Measurements from ENCODE around the gene MACROH2A1. TPM values are rescaled to one million over a fixed set of nuclear protein-coding genes. Genes with fewer than 3 reads are reported as not detected.

The MACROH2A1 gene
- total and polyA plus RNA-seq, 5 experiments from 2014 or later, result 96.3 to 121 (median 101) TPM

GRCh38 chr5:135349451-135349850 is 49.6 kb downstream of the MACROH2A1 start:
- DNase-seq (no peak), ATAC-seq (no peak)
- Mint-ChIP-seq H3K36me3 (peaks cover 0 to 70% (median 11%) of the 10 kb centered on the region in 3 donors), H3K27ac (no peak overlapping the region), H3K27me3 (no peaks in the 10 kb centered on the region), H3K9me3 (no peaks in the 10 kb centered on the region), H3K4me1 (peaks cover 0 to 11% (median 4%) of the 10 kb centered on the region in 4 donors), H3K4me3 (no peak overlapping the region)
- POLR2A ChIA-PET, result no interaction called here

GRCh38 chr5:135348918-135349317 is 50.1 kb downstream of the MACROH2A1 start:
- ATAC-seq, result no peak
- DNase-seq, result no peak
- H3K4me3 Mint-ChIP-seq, result no peak overlapping the region
- H3K9me3 Mint-ChIP-seq, result no peaks in the 10 kb centered on the region
- H3K27ac Mint-ChIP-seq, result no peak overlapping the region
- H3K27me3 Mint-ChIP-seq, result no peaks in the 10 kb centered on the region
- POLR2A ChIA-PET, result no interaction called here
- peaks cover 0 to 70% (median 9%) of the 10 kb centered on the region in 3 donors for H3K36me3 Mint-ChIP-seq
- peaks cover 0 to 11% (median 2%) of the 10 kb centered on the region in 4 donors for H3K4me1 Mint-ChIP-seq

GRCh38 chr5:135347392-135347791 is 51.6 kb downstream of the MACROH2A1 start:
- Mint-ChIP-seq H3K4me3 (no peak overlapping the region), H3K27me3 (no peaks in the 10 kb centered on the region), H3K36me3 (peaks cover 0 to 75% (median 20%) of the 10 kb centered on the region in 3 donors), H3K27ac (no peak overlapping the region), H3K9me3 (no peaks in the 10 kb centered on the region), H3K4me1 (peaks cover 0 to 11% (median 1%) of the 10 kb centered on the region in 4 donors)
- DNase-seq, result no peak
- no peak for ATAC-seq
- POLR2A ChIA-PET, result no interaction called here

GRCh38 chr5:135345956-135346731 is 52.9 kb downstream of the MACROH2A1 start:
- no peak for DNase-seq
- POLR2A ChIA-PET, result no interaction called here
- no peak for ATAC-seq
- Mint-ChIP-seq H3K9me3 (no peaks in the 10 kb centered on the region), H3K36me3 (peaks cover 0 to 76% (median 21%) of the 10 kb centered on the region in 3 donors), H3K27me3 (no peaks in the 10 kb centered on the region), H3K27ac (peak overlapping the region in 6 of 10 donors; percentile 3 to 72 (median 40)), H3K4me3 (peak overlapping the region in 1 of 10 donors; percentile 9), H3K4me1 (peaks cover 0 to 11% (median 1%) of the 10 kb centered on the region in 4 donors)

- DNase-seq, result no peak
- Mint-ChIP-seq H3K27ac (peak overlapping the region in 4 of 10 donors; percentile 11 to 66 (median 39)), H3K27me3 (no peaks in the 10 kb centered on the region), H3K4me1 (peaks cover 0 to 11% (median 0%) of the 10 kb centered on the region in 4 donors), H3K9me3 (no peaks in the 10 kb centered on the region), H3K4me3 (no peak overlapping the region), H3K36me3 (peaks cover 0 to 78% (median 17%) of the 10 kb centered on the region in 3 donors)
- POLR2A ChIA-PET, result no interaction called here
- no peak for ATAC-seq
Observed at GRCh38 chr5:135344349-135344748, 54.7 kb downstream of the MACROH2A1 start.

- no peaks in the 10 kb centered on the region for H3K27me3 Mint-ChIP-seq
- ATAC-seq (no peak), DNase-seq (no peak)
- peaks cover 0 to 80% (median 15%) of the 10 kb centered on the region in 3 donors for H3K36me3 Mint-ChIP-seq
- no peaks in the 10 kb centered on the region for H3K9me3 Mint-ChIP-seq
- H3K4me1 Mint-ChIP-seq, result peaks cover 0 to 11% (median 0%) of the 10 kb centered on the region in 4 donors
- POLR2A ChIA-PET, result interaction anchor here (0.6 kb wide), 1 partner anchor 40 kb away, joined by 5 read pairs; no protein-coding TSS in a partner anchor
- H3K27ac Mint-ChIP-seq, result peak overlapping the region in 2 of 10 donors; percentile 15 to 25
- H3K4me3 Mint-ChIP-seq, result no peak overlapping the region
Observed at GRCh38 chr5:135343413-135343812, 55.6 kb downstream of the MACROH2A1 start.

- no peak overlapping the region for H3K4me3 Mint-ChIP-seq
- no peaks in the 10 kb centered on the region for H3K27me3 Mint-ChIP-seq
- H3K27ac Mint-ChIP-seq, result peak overlapping the region in 1 of 10 donors; percentile 23
- POLR2A ChIA-PET, result no interaction called here
- DNase-seq (no peak), ATAC-seq (no peak)
- peaks cover 0 to 85% (median 19%) of the 10 kb centered on the region in 3 donors for H3K36me3 Mint-ChIP-seq
- peaks cover 0 to 11% (median 0%) of the 10 kb centered on the region in 4 donors for H3K4me1 Mint-ChIP-seq
- H3K9me3 Mint-ChIP-seq, result no peaks in the 10 kb centered on the region
Observed at GRCh38 chr5:135342551-135342875, 56.5 kb downstream of the MACROH2A1 start.

- POLR2A ChIA-PET, result no interaction called here
- no peak for ATAC-seq
- Mint-ChIP-seq H3K27me3 (no peaks in the 10 kb centered on the region), H3K4me1 (peaks cover 0 to 9% (median 0%) of the 10 kb centered on the region in 4 donors), H3K4me3 (no peak overlapping the region), H3K27ac (peak overlapping the region in 1 of 10 donors; percentile 31), H3K9me3 (no peaks in the 10 kb centered on the region), H3K36me3 (peaks cover 0 to 87% (median 21%) of the 10 kb centered on the region in 3 donors)
- no peak for DNase-seq
Observed at GRCh38 chr5:135341696-135342550, 57.1 kb downstream of the MACROH2A1 start.

- DNase-seq, result no peak
- peaks cover 0 to 87% (median 25%) of the 10 kb centered on the region in 3 donors for H3K36me3 Mint-ChIP-seq
- no peak overlapping the region for H3K4me3 Mint-ChIP-seq
- H3K9me3 Mint-ChIP-seq, result no peaks in the 10 kb centered on the region
- POLR2A ChIA-PET, result no interaction called here
- H3K27ac Mint-ChIP-seq, result peak overlapping the region in 3 of 10 donors; percentile 2 to 33 (median 15)
- peaks cover 0 to 3% (median 0%) of the 10 kb centered on the region in 4 donors for H3K4me1 Mint-ChIP-seq
- H3K27me3 Mint-ChIP-seq, result no peaks in the 10 kb centered on the region
- no peak for ATAC-seq
Observed at GRCh38 chr5:135341016-135341666, 57.9 kb downstream of the MACROH2A1 start.

GRCh38 chr5:135340568-135340967 is 58.5 kb downstream of the MACROH2A1 start:
- H3K27me3 Mint-ChIP-seq, result no peaks in the 10 kb centered on the region
- H3K4me1 Mint-ChIP-seq, result no peaks in the 10 kb centered on the region
- DNase-seq (no peak), ATAC-seq (no peak)
- peaks cover 0 to 85% (median 25%) of the 10 kb centered on the region in 3 donors for H3K36me3 Mint-ChIP-seq
- POLR2A ChIA-PET, result no interaction called here
- peak overlapping the region in 3 of 10 donors; percentile 2 to 57 (median 15) for H3K27ac Mint-ChIP-seq
- H3K9me3 Mint-ChIP-seq, result no peaks in the 10 kb centered on the region
- H3K4me3 Mint-ChIP-seq, result no peak overlapping the region

- H3K9me3 Mint-ChIP-seq, result no peaks in the 10 kb centered on the region
- no peaks in the 10 kb centered on the region for H3K4me1 Mint-ChIP-seq
- H3K27ac Mint-ChIP-seq, result peak overlapping the region in 2 of 10 donors; percentile 22 to 74
- no peaks in the 10 kb centered on the region for H3K27me3 Mint-ChIP-seq
- no peak overlapping the region for H3K4me3 Mint-ChIP-seq
- DNase-seq (no peak), ATAC-seq (no peak)
- POLR2A ChIA-PET, result no interaction called here
- H3K36me3 Mint-ChIP-seq, result peaks cover 0 to 83% (median 25%) of the 10 kb centered on the region in 3 donors
Observed at GRCh38 chr5:135339623-135340022, 59.4 kb downstream of the MACROH2A1 start.

GRCh38 chr5:135339189-135339588 is 59.8 kb downstream of the MACROH2A1 start:
- H3K9me3 Mint-ChIP-seq, result no peaks in the 10 kb centered on the region
- peaks cover 0 to 84% (median 25%) of the 10 kb centered on the region in 3 donors for H3K36me3 Mint-ChIP-seq
- POLR2A ChIA-PET, result no interaction called here
- H3K4me3 Mint-ChIP-seq, result no peak overlapping the region
- ATAC-seq (no peak), DNase-seq (no peak)
- no peaks in the 10 kb centered on the region for H3K27me3 Mint-ChIP-seq
- H3K4me1 Mint-ChIP-seq, result no peaks in the 10 kb centered on the region
- peak overlapping the region in 2 of 10 donors; percentile 16 to 63 for H3K27ac Mint-ChIP-seq
